GM12875 (cell line): Measurements from ENCODE around the gene SPATA13.

ENCODE experiments used
- H3K4me3 ChIP-seq: one replicate; pipeline ENCODE4 v1.5.1; 2011; ENCODE audit warnings: low read depth, low read length, control low read depth
- TF ChIP-seq, protein P1 (sequence below): IDR thresholded peaks from 2 replicates; pipeline ENCODE4 v1.5.1; 2011; ENCODE audit warnings: low read depth, mild to moderate bottlenecking, control low read depth, inconsistent platforms, low read length, moderate library complexity, borderline replicate concordance; ENCODE audit not compliant: insufficient read depth

SPATA13 gene

DNA sequence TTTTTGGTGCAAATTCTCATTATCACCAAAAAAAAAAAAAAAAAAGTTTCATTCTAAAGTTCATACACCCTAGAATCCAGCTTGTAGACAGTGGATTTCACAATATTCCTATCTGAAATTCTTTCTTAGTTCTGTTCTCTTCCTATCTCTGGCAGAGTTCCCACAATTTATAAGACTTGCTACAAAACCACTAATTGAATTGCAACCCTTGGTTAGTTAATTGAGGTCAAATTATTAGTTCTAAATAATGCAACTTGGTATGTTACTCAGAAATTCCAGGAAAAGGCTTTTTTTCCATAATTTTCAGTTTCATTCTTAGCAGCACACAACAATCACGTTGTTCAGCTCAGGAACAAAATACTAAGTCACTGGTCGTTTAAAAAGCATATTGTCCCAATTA is 58.5 kb downstream of the SPATA13 start:
- TF ChIP-seq, protein P1, sequence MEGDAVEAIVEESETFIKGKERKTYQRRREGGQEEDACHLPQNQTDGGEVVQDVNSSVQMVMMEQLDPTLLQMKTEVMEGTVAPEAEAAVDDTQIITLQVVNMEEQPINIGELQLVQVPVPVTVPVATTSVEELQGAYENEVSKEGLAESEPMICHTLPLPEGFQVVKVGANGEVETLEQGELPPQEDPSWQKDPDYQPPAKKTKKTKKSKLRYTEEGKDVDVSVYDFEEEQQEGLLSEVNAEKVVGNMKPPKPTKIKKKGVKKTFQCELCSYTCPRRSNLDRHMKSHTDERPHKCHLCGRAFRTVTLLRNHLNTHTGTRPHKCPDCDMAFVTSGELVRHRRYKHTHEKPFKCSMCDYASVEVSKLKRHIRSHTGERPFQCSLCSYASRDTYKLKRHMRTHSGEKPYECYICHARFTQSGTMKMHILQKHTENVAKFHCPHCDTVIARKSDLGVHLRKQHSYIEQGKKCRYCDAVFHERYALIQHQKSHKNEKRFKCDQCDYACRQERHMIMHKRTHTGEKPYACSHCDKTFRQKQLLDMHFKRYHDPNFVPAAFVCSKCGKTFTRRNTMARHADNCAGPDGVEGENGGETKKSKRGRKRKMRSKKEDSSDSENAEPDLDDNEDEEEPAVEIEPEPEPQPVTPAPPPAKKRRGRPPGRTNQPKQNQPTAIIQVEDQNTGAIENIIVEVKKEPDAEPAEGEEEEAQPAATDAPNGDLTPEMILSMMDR, result no peak
- no peak overlapping the region for H3K4me3 ChIP-seq

DNA sequence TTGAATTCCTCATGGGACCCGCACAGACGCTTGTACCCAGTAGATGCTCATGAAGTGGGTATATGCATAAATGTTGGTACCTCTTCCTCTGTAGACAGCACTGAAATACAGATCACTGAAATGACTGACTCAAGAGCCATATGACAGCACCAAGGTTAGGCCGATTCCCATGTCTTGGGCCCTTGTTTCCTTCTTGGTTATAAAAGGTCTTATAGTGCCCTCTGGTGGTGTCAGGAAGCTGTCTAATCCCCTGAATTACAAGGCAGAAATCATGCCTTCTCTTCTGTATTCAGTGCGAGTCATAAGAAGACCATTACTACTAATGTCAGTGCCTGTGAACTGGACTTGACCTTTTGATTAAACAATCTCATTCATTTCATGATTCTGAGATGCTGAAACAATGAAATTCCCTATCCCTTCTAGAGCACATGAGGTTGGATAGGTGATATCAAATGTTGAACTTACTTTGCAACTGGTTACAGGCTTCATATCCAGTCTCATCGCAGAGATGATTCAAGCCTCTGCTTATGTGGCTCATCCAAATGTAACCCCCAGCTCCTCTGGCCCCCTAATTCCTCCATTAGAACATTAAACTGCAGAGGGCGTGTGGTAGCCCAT is 59.7 kb downstream of the SPATA13 start:
- no peak overlapping the region for H3K4me3 ChIP-seq
- TF ChIP-seq, protein P1, result peak; percentile 55; the same call in 1 of the 2 replicates

DNA sequence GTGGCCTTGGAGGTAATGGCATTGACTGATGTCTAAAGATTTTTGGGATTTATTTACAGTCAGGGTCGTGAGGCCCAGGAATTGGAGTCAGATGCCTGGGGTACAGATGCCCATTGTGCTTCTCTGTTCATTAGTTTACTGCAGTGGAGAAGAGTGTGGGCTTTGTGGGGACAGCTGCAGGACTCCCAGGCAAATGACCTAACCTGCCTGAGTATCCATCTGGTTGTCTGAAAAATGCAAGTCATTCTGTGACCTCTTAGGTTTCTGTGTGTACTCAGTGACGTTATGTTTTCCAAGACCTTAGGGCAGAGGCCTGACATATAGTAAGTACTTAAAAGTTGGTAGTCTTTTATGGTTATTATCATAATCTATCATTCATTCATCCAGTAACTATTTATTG is 60.5 kb downstream of the SPATA13 start:
- TF ChIP-seq, protein P1, result no peak
- no peak overlapping the region for H3K4me3 ChIP-seq

DNA sequence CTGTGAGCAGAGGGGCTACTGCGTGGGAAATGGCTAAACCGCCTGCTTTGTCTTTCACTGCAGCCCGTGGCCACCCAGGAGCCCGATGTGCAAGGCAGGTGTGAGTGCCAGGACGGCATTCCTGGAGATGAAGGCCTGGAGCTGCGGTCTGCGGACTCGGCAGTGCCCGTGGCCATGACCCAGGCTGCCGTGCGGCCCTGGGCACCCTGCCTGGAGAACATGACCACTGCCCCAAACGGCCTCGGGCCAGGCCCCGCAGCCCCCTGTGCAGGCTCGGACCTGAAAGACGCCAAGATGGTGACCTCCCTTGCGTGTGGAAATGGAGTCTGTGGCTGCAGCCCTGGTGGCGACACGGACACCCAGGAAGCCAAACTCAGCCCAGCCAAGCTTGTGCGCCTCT is 62.2 kb downstream of the SPATA13 start:
- TF ChIP-seq, protein P1, result no peak
- no peak overlapping the region for H3K4me3 ChIP-seq

DNA sequence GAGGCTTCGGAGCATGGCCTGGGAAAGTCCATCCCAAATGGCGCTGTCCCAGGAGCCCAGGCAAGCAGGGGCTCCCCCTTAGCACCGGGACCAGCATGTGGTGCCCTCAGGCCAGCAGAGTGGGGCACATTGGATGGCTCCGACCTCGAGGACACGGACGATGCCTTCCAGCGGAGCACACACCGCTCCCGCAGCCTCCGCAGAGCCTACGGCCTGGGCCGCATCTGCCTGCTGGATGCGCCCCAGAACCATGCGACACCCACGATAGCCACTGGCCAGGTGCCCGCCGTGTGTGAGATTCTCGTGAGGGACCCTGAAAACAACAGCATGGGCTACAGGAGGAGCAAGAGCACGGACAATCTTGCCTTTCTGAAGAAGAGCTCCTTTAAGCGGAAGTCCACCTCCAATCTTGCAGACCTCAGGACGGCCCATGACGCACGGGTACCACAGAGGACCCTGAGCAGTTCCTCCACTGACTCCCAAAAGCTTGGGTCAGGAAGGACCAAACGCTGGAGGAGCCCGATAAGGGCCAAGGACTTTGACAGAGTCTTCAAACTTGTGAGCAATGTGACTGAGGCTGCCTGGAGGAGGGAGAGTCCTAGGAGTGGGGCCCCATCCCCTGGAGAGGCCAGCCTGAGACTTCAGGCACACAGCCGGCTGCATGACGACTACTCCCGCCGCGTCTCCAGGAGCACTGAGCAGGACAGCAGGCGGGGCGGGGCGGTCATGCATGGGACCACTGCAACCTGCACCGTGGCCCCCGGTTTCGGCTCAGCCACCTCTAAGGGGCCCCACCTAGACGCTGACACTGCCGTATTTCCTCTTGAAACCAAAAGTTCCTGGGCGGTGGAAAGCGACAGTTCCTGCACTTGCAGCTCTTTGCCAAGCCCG is 63.1 kb downstream of the SPATA13 start:
- TF ChIP-seq, protein P1, result no peak
- H3K4me3 ChIP-seq, result peak overlapping the region; percentile 23

DNA sequence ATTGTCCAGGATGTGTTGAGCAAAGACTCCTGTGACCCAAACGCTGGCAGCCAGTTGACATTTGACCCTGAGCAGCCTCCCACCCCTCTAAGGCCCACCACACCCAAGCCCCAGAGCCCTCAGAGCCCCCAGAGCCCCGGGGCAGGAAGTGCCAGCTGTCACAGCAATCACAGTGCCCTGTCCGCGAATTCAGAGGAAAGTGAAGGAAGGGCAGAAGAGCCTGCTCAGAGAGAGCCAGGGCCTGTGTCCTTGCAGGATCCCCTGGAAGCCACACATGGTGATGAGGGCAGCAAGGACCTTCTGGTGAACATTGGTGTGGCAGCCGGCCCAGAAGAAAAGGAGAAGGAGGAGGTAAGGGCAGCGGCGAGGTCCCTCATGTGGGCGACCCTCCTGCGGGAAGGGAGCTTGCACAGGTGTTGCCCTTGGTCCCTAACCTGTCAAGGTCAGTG is 63.7 kb downstream of the SPATA13 start:
- TF ChIP-seq, protein P1, result no peak
- peak overlapping the region; percentile 23 for H3K4me3 ChIP-seq

DNA sequence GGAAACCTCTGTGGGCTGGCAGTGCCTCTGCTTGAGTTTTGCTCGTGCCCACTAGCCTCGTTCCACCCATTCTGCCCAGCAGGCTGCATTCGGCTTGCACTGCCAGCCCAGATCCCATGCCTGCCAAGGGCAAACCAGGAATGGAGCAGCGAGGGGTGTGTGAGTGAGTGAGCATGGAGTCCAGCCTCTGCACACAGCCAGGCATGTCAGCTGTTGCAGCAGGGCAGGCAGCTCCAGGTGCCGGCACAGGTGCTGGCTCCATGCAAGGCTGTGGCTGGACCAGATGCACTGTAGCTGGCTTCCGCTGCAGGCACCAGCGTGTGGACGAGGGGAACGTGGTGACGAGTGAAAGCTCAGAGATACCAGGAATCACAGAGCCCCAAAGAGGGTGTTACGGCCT is 64.5 kb downstream of the SPATA13 start:
- H3K4me3 ChIP-seq, result no peak overlapping the region
- TF ChIP-seq, protein P1, result no peak
